ENCODE data around the gene CAB39L. TPM values are rescaled to one million over a fixed set of nuclear protein-coding genes. Genes with fewer than 3 reads are reported as not detected.
"Not testable (repeated sequence)": the region's sequence is repeated elsewhere in the genome, so short reads cannot be mapped to it uniquely, and the experiment has no call there.

Gene CAB39L
- total RNA-seq, 1 donor from 2014 or later, result 9.4 TPM

DNA sequence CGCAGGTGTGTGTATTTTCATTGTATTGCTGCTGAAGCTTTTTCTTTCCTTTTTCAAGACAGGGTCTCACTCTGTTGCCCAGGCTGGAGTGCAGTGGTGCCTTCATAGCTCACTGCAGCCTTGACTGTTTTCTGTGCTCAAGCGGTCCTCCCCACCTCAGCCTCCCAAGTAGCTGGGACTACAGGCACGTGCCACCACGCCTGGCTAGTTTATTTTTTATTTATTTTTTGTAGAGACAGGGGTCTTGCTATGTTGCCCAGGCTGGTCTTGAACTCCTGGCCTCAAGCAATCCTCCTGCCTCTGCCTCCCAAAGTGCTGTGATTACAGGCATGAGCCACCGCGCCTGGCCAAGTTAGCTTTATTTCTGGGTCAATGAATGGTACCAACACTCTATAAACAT lies 149.1 kb downstream of the CAB39L start:
- DNase-seq (ENCODE audit: low read depth), result not testable (repeated sequence)

DNA sequence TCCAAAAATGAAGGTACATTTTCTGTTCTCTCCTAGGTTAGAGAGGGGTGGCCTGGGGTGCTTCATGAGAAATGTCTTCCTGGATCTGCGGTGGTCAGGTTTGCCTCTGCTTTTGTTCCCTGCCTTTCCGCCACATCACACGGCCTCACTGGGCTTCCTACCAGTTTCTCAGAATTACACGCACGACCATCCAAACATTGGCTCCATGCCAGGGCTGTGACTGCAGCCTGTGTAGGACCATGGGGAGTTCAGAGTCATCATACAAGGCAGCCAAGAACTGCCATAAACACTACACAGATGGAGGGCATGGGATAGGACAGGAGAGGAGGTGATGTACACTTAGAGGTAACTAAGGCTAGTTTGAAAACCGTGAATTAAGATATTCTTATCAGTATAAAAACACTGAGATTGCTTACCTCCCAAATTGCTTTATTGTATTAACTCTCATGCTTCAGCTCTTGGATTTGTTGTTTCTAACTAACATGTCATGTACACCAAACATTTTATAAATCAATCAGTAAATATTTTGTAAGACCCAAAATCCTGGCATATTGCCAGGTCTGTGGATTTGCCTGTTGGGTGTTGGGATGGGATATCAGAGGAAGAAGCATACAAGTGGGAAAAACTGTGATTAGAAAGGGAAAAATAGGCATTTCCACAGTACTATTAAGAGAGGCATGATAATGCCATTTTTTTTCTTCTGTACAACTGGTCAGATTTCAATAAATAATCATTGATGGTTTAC lies 150.9 kb downstream of the CAB39L start:
- DNase-seq (ENCODE audit: low read depth), result peak; percentile 30

DNA sequence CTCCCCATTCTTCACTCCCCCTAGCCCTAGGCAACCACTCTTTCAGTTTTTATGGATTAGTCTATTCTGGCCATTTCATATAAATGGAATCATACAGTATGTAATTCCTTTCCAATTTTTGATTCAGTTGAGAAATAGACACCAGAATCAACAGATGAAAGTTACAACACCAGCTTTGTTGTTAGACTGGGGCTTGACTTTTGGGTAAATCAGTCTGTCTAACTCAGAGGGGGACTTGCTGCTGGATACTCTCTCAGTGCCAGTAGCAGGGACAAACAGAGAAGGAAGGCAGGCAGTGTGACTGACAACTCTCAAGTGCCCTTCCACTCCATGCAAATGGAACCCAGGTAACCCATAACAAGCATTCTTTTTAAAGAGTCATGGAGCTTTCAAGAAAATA lies 155.4 kb downstream of the CAB39L start:
- no peak for DNase-seq (ENCODE audit: low read depth)

DNA sequence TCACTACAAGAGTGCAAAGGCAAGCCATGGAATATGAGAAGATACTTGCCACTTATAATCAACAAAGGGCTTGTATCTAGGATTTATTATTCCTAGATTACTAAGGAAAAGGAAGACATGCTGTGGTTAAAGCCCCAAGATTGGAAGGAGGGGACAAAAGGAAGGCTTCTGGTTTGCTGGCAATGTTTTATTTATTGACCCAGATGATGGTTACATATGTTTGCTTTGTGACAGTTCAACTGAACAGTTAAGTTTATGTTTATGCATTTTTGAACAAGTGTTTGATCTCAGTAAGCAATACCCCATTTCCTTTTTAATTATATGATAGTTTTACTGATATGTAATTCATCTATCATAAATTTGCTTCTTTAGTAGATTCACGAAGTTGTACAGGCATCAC lies 155.9 kb downstream of the CAB39L start:
- DNase-seq (ENCODE audit: low read depth), result no peak

DNA sequence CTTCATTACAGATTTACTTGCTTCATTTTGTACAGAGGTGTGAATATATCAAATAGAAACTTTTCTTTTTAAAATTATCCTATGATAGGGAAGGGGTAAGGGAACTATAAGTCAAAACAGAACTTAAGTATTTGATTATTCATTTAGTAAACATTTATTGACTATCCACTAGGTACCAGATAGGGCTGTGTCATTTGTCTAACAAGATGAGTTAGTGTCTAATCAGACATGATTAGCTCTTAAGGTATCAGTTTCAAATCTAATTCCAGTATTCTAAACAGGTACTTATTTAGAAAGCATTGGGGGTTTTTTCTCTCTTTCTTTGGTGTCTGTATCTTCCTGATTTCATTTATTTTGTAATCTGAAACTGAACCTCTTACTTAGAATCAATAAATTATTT lies 164.0 kb downstream of the CAB39L start:
- no peak for DNase-seq (ENCODE audit: low read depth)

DNA sequence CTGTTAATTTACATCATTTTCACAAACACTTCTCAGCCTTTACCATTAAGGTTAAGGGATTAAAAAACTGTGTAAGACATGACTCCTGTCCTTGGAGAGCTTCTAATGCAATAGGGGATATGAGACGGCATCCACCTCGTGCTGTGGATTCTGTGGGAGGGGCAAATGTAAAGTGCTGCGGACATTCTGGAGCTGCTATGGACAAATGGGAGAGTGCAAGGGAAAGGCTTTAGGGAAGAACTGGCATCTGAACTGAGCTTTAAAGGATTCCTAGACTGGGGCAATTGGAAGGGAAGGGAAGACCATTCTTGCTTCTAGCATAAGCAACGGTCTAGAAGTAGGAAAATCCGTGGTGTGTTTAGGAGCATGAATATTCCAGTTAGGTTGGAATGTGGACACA lies 164.8 kb downstream of the CAB39L start:
- DNase-seq (ENCODE audit: low read depth), result no peak

DNA sequence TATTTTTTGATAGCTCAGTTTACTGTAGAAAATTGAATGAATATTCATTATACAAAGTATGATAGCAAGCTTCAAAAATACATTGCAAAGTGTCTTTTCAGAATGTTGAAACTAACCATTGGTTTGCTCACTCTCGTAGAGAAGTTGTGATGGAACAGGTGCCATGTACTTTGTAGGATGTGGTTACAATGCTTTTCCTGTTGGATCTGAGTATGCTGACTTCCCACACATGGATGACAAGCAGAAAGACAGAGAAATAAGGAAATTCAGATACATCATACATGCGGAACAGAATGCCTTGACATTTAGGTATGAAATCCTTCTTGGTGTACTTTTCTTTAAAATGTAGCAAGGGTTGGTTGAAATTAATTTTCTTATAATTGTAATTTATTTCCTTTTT lies 165.7 kb downstream of the CAB39L start:
- DNase-seq (ENCODE audit: low read depth), result no peak

DNA sequence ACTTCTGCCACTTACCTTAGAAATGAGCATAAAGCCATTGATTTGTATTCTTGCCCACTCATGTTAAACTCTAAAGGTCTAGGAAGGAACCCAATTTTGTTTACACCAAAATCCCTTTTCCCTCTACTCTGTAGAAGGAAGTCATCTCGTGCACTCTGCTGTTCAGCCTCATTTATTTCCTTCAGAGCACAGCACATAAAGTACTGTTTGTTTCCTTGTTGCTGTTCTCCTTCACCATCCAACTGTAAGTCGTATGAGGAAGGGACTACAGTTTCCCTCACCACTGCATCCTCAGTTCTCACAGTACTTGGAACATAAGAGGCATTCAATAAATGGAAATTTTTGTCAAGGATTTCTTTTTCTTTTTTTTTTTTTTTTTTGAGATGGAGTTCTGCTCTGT lies 171.6 kb downstream of the CAB39L start:
- no peak for DNase-seq (ENCODE audit: low read depth)

DNA sequence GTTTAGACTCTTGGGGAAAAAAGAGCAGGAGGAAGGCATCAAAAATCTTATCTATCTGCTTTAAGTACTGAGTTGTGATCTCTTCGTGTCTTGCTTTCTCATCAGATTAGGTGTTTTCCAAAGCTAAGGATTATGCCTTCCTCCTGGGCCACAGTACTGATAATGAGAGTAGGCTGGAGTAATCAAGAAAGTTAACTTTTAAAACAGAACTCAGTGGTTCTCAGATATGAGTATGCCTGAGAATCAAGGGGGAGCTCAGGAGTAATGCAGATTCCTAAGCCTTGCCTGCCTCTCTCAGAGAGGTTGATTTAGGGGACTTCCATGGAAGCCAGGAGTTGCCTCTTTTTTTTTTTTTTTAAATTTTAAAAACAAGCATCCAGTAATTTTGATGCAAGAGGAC lies 172.6 kb downstream of the CAB39L start:
- no peak for DNase-seq (ENCODE audit: low read depth)

DNA sequence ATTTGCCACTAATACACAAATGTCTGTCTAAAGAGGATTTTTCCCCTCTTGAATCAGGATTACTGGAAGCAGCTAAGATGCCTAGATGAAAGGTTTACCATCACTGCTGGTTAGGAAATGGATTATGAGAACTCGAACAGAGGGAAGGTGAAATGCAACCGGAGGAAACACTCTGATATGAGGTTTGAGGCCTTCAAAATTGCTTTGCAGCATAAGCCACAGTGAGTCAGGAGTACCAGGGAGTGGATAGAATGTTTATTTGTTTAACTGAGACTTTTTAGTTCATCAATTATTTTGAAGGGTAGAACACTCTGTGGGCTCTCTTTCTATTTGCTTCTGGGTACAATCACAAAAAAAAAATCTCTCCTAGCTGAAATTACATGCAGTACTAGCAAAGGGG lies 178.0 kb downstream of the CAB39L start:
- DNase-seq (ENCODE audit: low read depth), result no peak

DNA sequence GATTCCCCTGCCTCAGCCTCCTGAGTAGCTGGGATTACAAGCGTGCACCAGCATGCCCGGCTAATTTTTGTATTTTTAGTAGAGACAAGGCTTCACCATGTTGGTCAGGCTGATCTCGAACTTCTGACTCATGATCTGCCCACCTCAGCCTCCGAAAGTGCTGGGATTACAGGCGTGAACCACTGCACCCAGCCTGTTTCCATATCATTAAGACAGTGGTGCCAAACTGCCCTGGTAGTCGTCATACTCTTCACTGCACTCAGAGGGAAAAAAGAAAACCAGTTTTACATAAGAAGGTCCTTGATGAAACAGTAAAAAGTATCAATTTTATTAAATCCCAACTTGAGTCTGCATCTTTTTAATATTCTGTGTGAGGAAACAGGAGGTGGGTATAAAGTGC lies 181.2 kb downstream of the CAB39L start:
- DNase-seq (ENCODE audit: low read depth), result no peak

DNA sequence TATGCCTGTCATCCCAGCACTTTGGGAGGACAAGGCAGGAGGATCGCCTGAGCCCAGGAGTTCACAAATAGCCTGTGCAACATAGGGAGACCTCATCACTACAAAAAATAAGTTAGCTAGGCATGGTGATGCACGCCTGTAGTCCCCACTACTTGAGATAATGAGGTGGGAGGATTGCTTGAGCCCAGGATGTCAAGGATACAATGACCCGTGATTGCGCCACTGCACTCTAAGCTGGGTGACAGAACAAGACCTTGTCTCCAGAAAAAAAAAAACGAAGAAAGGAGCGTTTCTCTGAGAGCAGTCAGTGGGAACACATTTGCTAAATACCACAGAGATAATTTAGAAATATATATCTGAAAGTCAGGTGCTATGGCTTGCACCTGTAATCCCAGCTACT lies 184.3 kb downstream of the CAB39L start:
- DNase-seq (ENCODE audit: low read depth), result no peak

Other genes with a start within 250 kb of the CAB39L start
- not detected in 2 replicates for gene MLNR, start 223.7 kb downstream of the CAB39L start, total RNA-seq
- 2.7 and 6.9 TPM in 2 replicates for gene CDADC1, start 196.1 kb downstream of the CAB39L start, total RNA-seq
- gene SETDB2, start 210 bp upstream of the CAB39L start, total RNA-seq, result 8.6 and 13.0 TPM in 2 replicates
- gene PHF11, start 51.9 kb upstream of the CAB39L start, total RNA-seq, result 14.5 and 20.9 TPM in 2 replicates
- 27.9 and 38.7 TPM in 2 replicates for gene RCBTB1, start 141.5 kb upstream of the CAB39L start, total RNA-seq
- not detected in 2 replicates for gene ARL11, start 184.4 kb upstream of the CAB39L start, total RNA-seq
- 18.8 and 26.3 TPM in 2 replicates for gene EBPL, start 247.4 kb upstream of the CAB39L start, total RNA-seq

Data from myocyte (in vitro differentiated cells).